Measurements from ENCODE around the gene GAB2. TPM values are rescaled to one million over a fixed set of nuclear protein-coding genes. Genes with fewer than 3 reads are reported as not detected.

The GAB2 gene
- total RNA-seq, 2 experiments from 2014 or later, result 15.9 to 16.6 TPM

- H3K36me3 Mint-ChIP-seq (ENCODE audit: low read depth), result peaks cover 6% of the 10 kb centered on the region
- POLR2A ChIA-PET, result no interaction called here
- no peaks in the 10 kb centered on the region for H3K4me1 Mint-ChIP-seq
- CTCF ChIA-PET, result interaction anchor here (0.7 to 1.6 kb wide), 2 partner anchors 13 to 16 kb away, joined by 4 to 8 read pairs; no protein-coding TSS in a partner anchor
- H3K9me3 Mint-ChIP-seq, result no peaks in the 10 kb centered on the region
- no peak overlapping the region for H3K4me3 Mint-ChIP-seq
- no peaks in the 10 kb centered on the region for H3K27me3 Mint-ChIP-seq
- no peak overlapping the region for H3K27ac Mint-ChIP-seq
- DNase-seq, result no peak
Observed at GRCh38 chr11:78170413-78170812, 247.2 kb downstream of the GAB2 start.

GRCh38 chr11:78168539-78169477, 248.8 kb downstream of the GAB2 start:
- Mint-ChIP-seq H3K9me3 (no peaks in the 10 kb centered on the region), H3K4me1 (no peaks in the 10 kb centered on the region), H3K36me3 (ENCODE audit: low read depth) (peaks cover 3% of the 10 kb centered on the region), H3K27me3 (no peaks in the 10 kb centered on the region), H3K27ac (no peak overlapping the region), H3K4me3 (no peak overlapping the region)
- ChIA-PET POLR2A (no interaction called here), CTCF (interaction anchor here (0.9 kb wide), 1 partner anchor 35 kb away, joined by 4 read pairs; no protein-coding TSS in a partner anchor)
- DNase-seq, result no peak

- Mint-ChIP-seq H3K4me3 (no peak overlapping the region), H3K27ac (no peak overlapping the region), H3K27me3 (no peaks in the 10 kb centered on the region), H3K4me1 (no peaks in the 10 kb centered on the region), H3K9me3 (no peaks in the 10 kb centered on the region), H3K36me3 (ENCODE audit: low read depth) (no peaks in the 10 kb centered on the region)
- ChIA-PET CTCF (interaction anchor here (1.3 to 1.9 kb wide), 4 partner anchors 10 to 24 kb away, joined by 3 to 8 read pairs (median 4); partner anchors contain the start of gene KCTD21), POLR2A (interaction anchor here (0.7 kb wide), 1 partner anchor 120 kb away, joined by 3 read pairs; no protein-coding TSS in a partner anchor)
- no peak for DNase-seq
Observed at GRCh38 chr11:78166855-78167469, 250.7 kb downstream of the GAB2 start.

Other genes with a start within 250 kb of the GAB2 start
- gene KCTD21, start 229.2 kb downstream of the GAB2 start, total RNA-seq, result 1 to 10 TPM; 8.9 TPM
- gene USP35, start 228.9 kb downstream of the GAB2 start, total RNA-seq, result 10 to 100 TPM; 13.0 to 13.2 TPM
- gene NARS2, start 157.0 kb upstream of the GAB2 start, total RNA-seq, result 10 to 100 TPM; 13.2 to 14.3 TPM

Data from activated CD4-positive, alpha-beta T cell treated with anti-CD3 and anti-CD28 coated beads, Interleukin-2, amount 10 ng/mL, durations not matched to agents 7 days and 5 days (primary cell).